ENCODE data around the gene PYROXD2. TPM values are rescaled to one million over a fixed set of nuclear protein-coding genes. Genes with fewer than 3 reads are reported as not detected.

The PYROXD2 gene
- total and polyA plus RNA-seq, 2 experiments from 2014 or later = 1.3 to 2.6 TPM

- no peak for TF ChIP-seq NANOG (IDR thresholded peaks at IDR 0.05; ENCODE audit: borderline replicate concordance)
- TF ChIP-seq POLR2AphosphoS5 (IDR thresholded peaks at IDR 0.05; ENCODE audit: low read depth) = no peak
- TF ChIP-seq ZNF462 (CRISPR knock-in tag; IDR thresholded peaks at IDR 0.05) = no peak
- no peak for TF ChIP-seq REST (IDR thresholded peaks at IDR 0.05; ENCODE audit: unreplicated experiment)
- TF ChIP-seq JUNB (IDR thresholded peaks at IDR 0.05; ENCODE audit: unreplicated experiment) = no peak
- no peak for TF ChIP-seq EZH2phosphoT487 (IDR thresholded peaks at IDR 0.05; ENCODE audit: unreplicated experiment)
- no peak for TF ChIP-seq ETS1 (IDR thresholded peaks at IDR 0.05)
- TF ChIP-seq STAT1 (IDR thresholded peaks at IDR 0.05; ENCODE audit: unreplicated experiment) = no peak
- ATAC-seq (no peak), DNase-seq (ENCODE audit: low spot score) (no peak)
- no peak overlapping the region for H3K27ac Mint-ChIP-seq
- no peak overlapping the region for H3K4me3 ChIP-seq
- H3F3A ChIP-seq (replicated peaks; ENCODE audit: low read depth) = no peaks in the 10 kb centered on the region
- peaks cover 6% of the 10 kb centered on the region for H3K27me3 Mint-ChIP-seq (ENCODE audit: insufficient read depth, low read depth, poor library complexity)
- no peaks in the 10 kb centered on the region for H4K20me1 ChIP-seq (replicated peaks; ENCODE audit: insufficient read depth)
- no peak overlapping the region for H3K4me2 ChIP-seq
- no peak overlapping the region for H3K27ac ChIP-seq (ENCODE audit: low read depth)
- no peak overlapping the region for H2AFZ ChIP-seq
- H3K36me3 Mint-ChIP-seq (ENCODE audit: low read depth) = no peaks in the 10 kb centered on the region
- H3K36me3 ChIP-seq (ENCODE audit: insufficient read depth) = no peaks in the 10 kb centered on the region
- no peaks in the 10 kb centered on the region for H3K4me1 Mint-ChIP-seq
- no peaks in the 10 kb centered on the region for H3K9me2 ChIP-seq (ENCODE audit: insufficient read depth)
- H3K79me2 ChIP-seq (replicated peaks; ENCODE audit: insufficient read depth) = no peaks in the 10 kb centered on the region
- no peaks in the 10 kb centered on the region for H3K4me1 ChIP-seq (ENCODE audit: insufficient read depth)
- H3K9me3 Mint-ChIP-seq = no peaks in the 10 kb centered on the region
- H3K4me3 Mint-ChIP-seq = no peak overlapping the region
- no peaks in the 10 kb centered on the region for H3K27me3 ChIP-seq (ENCODE audit: insufficient read depth)
These were observed 77.5 kb downstream of the PYROXD2 start for GRCh38 chr10:98337484-98337883.

MicroRNAs encoded within 50 kb of the gene (microRNA counts, 767-probe panel; counts per million panel counts)
- not detected for microRNA hsa-miR-1287

Small RNA genes within 50 kb of the gene (microRNA-seq; reads per million reads assigned to microRNA genes)
- gene MIR1287 (4.7 reads per million, percentile 20 among the genes with 10 or more reads in this experiment), gene MIR4685 (not detected)

Small RNA genes within 50 kb of the gene (small RNA-seq; reads per million reads assigned to genes)
- not detected for gene MIR4685 (ENCODE audit: low replicate concordance)

Other genes with a start within 250 kb of the PYROXD2 start
- 0.23 and 0.38 TPM in 2 replicates for gene LOXL4, start 147.0 kb downstream of the PYROXD2 start, total RNA-seq (2014; rRNA removed; shearing (Covaris generic))
- 0.16 and 0.21 TPM in 2 replicates for gene LOXL4, start 147.0 kb downstream of the PYROXD2 start, polyA plus RNA-seq (2016; fragmentation: Nextera tagmentation; extraction: Ambion mirVana)
- 19.7 and 21.4 TPM in 2 replicates for gene HPS1, start 31.8 kb upstream of the PYROXD2 start, total RNA-seq (2014; rRNA removed; shearing (Covaris generic))
- 49.4 and 51.2 TPM in 2 replicates for gene HPS1, start 31.8 kb upstream of the PYROXD2 start, polyA plus RNA-seq (2016; fragmentation: Nextera tagmentation; extraction: Ambion mirVana)